NCI-H226 (cell line): ENCODE data around the gene SLC39A11.
A peak's percentile ranks its signal among the peaks of the same experiment; 100 is the strongest.
"Not testable (repeated sequence)": the region's sequence is repeated elsewhere in the genome, so short reads cannot be mapped to it uniquely, and the experiment has no call there.

ENCODE experiments used
- DNase-seq: peaks from one replicate; pipeline ENCODE4 v3.0.0-alpha.2; 2015

The SLC39A11 gene

GRCh38 chr17:72903522-72903921, 189.0 kb downstream of the SLC39A11 start:
- no peak for DNase-seq

- DNase-seq = no peak
Observed at GRCh38 chr17:72901657-72902056, 190.8 kb downstream of the SLC39A11 start.

- DNase-seq = no peak
Observed at GRCh38 chr17:72901083-72901482, 191.4 kb downstream of the SLC39A11 start.

GRCh38 chr17:72900654-72900971, 191.9 kb downstream of the SLC39A11 start:
- DNase-seq = no peak

- DNase-seq = no peak
Observed at GRCh38 chr17:72898725-72899124, 193.8 kb downstream of the SLC39A11 start.

- not testable (repeated sequence) for DNase-seq
Observed at GRCh38 chr17:72896288-72896687, 196.2 kb downstream of the SLC39A11 start.

- DNase-seq = no peak
Observed at GRCh38 chr17:72891627-72892026, 200.9 kb downstream of the SLC39A11 start.

GRCh38 chr17:72890711-72891110, 201.8 kb downstream of the SLC39A11 start:
- no peak for DNase-seq

- no peak for DNase-seq
Observed at GRCh38 chr17:72887917-72888316, 204.6 kb downstream of the SLC39A11 start.

- DNase-seq = no peak
Observed at GRCh38 chr17:72887322-72887721, 205.2 kb downstream of the SLC39A11 start.

- no peak for DNase-seq
Observed at GRCh38 chr17:72886622-72887021, 205.9 kb downstream of the SLC39A11 start.

- no peak for DNase-seq
Observed at GRCh38 chr17:72884066-72884465, 208.4 kb downstream of the SLC39A11 start.

GRCh38 chr17:72883351-72883750, 209.1 kb downstream of the SLC39A11 start:
- DNase-seq = no peak

GRCh38 chr17:72882426-72882825, 210.1 kb downstream of the SLC39A11 start:
- DNase-seq = no peak

GRCh38 chr17:72879877-72880276, 212.6 kb downstream of the SLC39A11 start:
- no peak for DNase-seq

- DNase-seq = peak; percentile 66
Observed at GRCh38 chr17:72878975-72879660, 213.4 kb downstream of the SLC39A11 start.

- no peak for DNase-seq
Observed at GRCh38 chr17:72877348-72877747, 215.1 kb downstream of the SLC39A11 start.

- DNase-seq = no peak
Observed at GRCh38 chr17:72876413-72876812, 216.1 kb downstream of the SLC39A11 start.

- DNase-seq = no peak
Observed at GRCh38 chr17:72875361-72875760, 217.1 kb downstream of the SLC39A11 start.

GRCh38 chr17:72872396-72872795, 220.1 kb downstream of the SLC39A11 start:
- DNase-seq = no peak

GRCh38 chr17:72870367-72870985, 222.0 kb downstream of the SLC39A11 start:
- no peak for DNase-seq

GRCh38 chr17:72869630-72870029, 222.9 kb downstream of the SLC39A11 start:
- no peak for DNase-seq

GRCh38 chr17:72865954-72866353, 226.5 kb downstream of the SLC39A11 start:
- DNase-seq = no peak

- DNase-seq = no peak
Observed at GRCh38 chr17:72863526-72864211, 228.8 kb downstream of the SLC39A11 start.
